C4-2B (cell line): ENCODE data around the gene TRPC4AP.

Experiments used
- CTCF ChIP-seq: fragments of 450-650 bp; conservative IDR thresholded peaks from 2 replicates; pipeline ENCODE4 v1.5.1; 2017; ENCODE audit warnings: mild to moderate bottlenecking
- ZFX ChIP-seq: fragments of 450-650 bp; IDR thresholded peaks from 2 replicates; pipeline ENCODE4 v1.6.1; 2017

DNA sequence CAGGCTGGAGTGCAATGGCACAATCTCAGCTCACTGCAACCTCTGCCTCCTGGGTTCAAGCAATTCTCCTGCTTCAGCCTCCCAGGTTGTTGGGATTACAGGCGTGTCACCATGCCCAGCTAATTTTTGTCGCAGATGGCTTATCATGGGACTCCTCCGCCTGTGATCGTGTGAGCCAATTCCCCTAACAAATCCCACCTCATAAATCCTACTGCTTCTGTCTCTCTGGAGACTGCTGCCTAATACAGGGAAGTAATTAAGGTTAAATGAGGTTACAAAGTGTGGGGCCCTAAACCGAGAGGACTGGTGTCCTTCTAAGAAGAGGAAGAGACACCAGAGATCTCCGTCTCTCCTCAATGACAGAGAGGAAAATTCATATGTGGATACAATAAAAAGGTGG is 52.0 kb downstream of the TRPC4AP start:
- no peak for TF ChIP-seq CTCF
- TF ChIP-seq ZFX, result no peak
